Activated CD4-positive, alpha-beta T cell treated with anti-CD3 and anti-CD28 coated beads, Interleukin-2, Interleukin-6, amounts not matched to agents 100 ng/mL and 50 ng/mL, durations not matched to agents 16 hours and 8 hours (primary cell): ENCODE data around the gene IVD.

ENCODE experiments used
- DNase-seq: peaks from one replicate; pipeline ENCODE4 v3.0.0-alpha.2; 2020

The IVD gene

GRCh38 chr15:40416056-40416455, 10.5 kb downstream of the IVD start:
- DNase-seq, result no peak

DNA sequence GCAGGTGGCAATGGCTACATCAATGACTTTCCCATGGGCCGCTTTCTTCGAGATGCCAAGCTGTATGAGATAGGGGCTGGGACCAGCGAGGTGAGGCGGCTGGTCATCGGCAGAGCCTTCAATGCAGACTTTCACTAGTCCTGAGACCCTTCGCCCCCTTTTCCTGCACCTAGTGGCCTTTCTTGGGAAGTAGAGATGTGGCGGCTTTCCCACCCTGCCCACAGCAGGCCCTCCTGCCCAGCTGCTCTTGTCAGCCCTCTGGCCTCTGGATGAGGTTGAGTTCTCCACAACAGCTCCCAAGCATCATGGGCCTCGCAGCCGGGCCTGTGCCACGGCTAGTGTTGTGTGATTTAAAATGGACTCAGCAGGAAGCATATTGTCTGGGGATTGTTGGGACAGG, 12.5 kb downstream of the IVD start:
- DNase-seq, result no peak

GRCh38 chr15:40420071-40420713, 14.6 kb downstream of the IVD start:
- no peak for DNase-seq

GRCh38 chr15:40420793-40421192, 15.2 kb downstream of the IVD start:
- DNase-seq, result no peak

DNA sequence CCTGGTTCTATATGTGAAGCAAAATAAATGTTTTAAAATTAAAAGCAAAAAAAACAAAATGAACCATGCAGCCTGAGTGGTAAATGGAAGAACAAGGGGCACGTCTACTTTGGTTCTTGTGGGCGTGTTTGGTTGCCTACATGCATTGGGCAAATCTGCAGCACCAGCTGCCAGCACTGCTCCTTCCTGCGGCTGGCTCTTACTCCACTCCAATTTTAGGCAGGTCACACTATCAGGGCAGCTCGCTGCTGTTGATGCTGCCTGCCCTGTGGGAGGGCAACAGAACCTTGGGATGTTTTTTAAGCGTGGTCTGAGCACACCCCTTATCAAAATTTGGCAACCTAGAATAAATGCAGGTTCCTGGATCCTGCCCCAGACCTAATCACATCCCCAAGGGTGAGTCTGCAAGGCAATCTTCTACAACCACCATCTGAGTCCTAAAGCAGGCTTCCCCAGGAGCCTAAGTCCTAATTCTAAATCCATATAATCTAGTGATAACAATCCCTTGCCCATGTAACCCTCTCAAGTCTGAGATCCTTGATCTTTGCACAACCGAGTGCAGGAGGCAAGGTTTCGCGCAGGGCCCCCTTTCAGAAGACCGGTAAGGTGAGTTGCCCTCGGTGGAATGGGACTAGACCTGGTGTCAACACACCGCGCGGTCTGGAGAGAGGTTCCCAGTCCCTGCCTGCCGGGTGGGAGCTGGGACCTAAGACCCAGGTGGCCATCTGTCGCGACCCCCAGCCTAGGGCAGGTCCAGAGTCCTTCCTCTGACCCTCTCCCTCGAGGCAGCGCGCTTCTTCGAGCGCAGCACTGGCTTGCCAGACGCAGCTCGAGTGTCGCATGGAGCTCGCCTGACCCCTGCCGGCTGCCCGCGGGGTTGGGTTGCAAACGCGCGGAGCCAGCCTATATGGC, 15.9 kb downstream of the IVD start:
- peak; percentile 85 for DNase-seq

DNA sequence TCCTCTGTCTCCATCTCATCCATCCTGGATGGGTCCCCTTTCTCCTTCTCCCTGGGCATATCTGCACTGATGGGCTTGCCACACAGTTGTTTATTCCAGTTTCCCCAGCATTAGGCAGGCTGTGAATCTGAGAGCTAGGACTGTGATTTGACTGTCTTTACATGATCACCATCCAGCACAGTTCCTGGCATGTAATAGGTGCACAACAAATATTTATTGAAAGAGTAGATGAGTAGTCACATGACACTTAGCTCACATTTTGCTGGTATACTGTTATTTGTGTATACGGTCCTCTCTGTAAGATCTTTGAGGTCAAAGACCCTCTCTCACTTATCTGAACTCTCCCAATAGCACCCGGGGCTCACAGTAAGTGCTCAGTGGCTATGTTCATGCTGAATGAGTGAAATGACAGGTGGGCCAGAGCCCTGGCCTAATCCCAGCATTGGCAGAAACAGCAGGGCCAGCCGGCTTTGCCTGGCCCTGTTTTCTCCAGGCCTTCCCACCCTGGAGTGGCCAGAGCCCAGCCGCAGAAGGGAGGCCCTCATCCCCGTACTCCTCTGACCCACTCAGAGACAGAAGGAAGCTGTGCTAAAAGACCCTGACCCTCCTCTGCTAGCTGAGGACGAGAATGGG, 19.0 kb downstream of the IVD start:
- DNase-seq, result no peak

DNA sequence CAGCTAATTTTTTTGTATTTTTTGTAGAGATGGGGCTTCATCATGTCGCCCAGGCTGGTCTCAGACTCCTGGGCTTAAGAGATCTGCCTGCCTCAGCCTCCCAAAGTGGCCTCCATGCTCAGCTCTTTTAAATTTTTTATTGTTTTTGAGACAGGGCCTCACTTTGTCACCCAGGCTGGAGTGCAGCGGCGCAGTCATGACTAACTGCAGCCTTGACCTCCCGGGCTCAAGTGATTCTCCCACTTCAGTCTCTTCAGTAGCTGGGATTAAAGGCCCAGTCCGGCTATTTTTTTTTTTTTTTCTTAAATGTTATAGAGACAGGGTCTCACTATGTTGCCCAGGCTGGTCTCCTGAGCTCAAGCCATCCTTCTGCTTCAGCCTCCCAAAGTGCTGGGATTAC, 20.1 kb downstream of the IVD start:
- no peak for DNase-seq

- no peak for DNase-seq
Measured at GRCh38 chr15:40427188-40427587, 21.6 kb downstream of the IVD start.

DNA sequence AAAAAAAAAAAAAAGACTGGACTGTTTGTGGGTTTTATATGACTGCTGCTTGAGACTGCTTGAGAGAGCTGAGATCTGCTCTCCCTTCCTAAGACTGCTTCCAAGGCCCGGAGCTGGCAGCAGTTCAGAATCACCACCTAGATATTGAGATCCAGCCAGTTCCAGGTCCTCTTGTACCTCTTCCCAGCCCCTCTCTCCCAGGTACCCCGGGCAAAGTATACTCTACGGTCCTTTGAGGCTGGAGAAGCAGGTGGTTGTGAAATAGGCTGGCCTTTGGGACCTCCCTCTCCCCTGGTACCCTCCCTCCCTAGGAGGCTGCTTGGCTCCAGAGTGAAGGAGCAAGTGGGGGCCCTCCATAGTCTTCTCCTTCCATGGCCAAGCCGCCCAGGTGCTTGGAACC, 22.6 kb downstream of the IVD start:
- no peak for DNase-seq

DNA sequence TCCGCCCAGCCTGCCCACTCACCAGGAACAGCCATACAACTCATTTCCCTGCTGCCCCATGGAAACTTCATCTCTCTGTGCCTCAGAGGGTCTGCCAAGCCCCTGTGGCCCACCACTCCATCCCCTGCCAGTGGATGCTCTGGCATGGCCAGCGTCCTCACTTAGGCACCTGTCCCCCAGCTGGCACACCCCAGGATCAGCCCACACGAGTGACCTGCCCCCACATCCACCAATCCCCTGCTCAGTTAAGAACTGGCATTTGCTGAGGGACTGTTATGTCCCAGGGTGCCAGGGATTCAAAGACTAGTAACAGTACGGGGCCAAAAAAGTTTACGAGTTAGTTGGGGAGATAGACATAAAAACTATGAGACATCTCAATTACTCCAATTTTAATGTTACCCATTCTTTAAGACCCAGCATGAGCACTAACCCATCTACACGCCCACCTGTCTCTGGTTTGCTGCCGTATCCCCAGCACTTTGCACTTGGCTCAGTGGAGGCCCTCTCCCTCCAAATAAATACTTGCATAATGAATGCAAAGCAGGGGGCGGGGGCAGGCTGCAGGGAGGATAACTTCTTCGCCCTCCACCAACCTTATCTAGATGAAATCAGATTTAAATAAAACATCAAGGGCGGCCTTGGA, 23.6 kb downstream of the IVD start:
- no peak for DNase-seq

DNA sequence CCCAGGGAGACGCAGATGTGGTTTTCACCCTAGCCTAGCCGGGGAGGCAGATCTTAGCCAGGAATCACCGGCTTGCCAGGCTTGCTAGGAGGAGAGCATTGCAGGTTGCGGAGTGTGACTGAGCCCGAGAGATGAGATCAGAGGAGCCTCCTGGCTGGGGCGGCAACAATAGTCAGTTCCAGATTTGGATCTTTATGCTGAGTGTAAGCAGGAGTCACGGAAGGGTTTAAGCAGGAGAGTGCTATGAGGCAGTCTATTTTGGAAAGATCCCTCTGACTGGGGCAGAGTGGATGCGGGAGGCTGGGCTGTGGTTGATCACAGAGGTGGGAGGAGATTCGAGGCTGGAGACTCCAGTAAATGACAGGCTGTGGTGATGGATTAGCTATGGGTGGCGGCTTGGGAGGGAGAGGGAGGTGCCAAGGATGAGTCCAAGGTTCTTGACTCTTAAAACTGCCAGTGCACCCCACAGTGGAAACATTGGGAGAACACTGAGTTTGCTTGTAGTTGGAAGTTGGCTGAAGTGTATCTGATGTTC, 24.7 kb downstream of the IVD start:
- no peak for DNase-seq

DNA sequence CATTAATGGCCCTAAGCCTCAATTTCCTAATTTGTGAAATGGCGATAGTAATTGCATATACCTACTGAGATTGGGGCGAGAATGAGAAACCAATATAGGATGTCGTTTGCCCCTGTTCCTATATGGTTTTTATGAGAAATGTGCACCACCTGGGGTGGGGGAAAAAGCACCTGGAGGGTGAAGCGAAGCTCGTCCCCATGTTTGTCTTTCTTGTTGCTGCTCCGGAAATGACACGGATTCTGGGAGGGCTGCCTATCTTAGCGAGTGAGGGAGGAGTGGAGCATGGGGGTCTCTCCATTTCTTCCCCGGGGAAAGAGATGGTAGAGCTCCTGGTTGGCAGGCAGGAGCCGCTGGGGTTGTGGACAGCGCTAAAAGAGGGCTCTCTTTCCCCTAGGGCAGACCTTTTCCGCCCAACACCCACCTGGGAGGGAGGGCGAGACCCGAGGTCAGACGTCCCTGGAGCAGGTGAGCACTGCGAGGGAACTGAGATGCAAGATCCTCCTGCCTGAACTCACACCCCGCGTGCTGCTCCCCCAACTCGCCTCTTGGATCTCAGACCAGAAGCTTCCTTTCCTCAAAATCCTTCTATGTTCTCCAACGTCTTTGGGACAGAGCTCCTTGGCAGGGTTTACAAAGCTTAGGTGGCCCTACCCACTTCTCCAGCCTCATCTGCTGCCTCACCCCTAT, 29.6 kb downstream of the IVD start:
- DNase-seq, result no peak

DNA sequence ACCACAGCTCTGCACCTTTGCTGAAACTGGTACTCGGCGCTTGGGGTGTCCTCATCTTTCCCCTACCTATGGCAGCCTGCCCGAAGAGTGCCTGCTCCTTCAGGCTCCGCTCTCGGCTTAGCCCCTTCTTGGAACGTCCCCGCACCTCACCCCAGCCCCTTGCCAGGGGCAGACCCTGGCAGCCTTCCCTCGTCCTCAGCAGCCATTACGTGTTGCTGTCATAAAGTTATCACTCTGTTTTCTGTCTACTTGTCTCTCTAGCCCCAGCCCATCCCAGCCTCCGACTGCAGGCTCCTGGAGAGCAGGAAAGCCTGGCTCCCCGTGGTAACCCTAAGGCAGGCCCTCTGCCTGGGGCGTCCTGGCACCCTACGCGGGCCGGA, 30.1 kb downstream of the IVD start:
- no peak for DNase-seq

- no peak for DNase-seq
Measured at GRCh38 chr15:40436116-40436891, 30.7 kb downstream of the IVD start.

GRCh38 chr15:40436892-40437751, 31.5 kb downstream of the IVD start:
- DNase-seq, result no peak

GRCh38 chr15:40437752-40438687, 32.4 kb downstream of the IVD start:
- no peak for DNase-seq

DNA sequence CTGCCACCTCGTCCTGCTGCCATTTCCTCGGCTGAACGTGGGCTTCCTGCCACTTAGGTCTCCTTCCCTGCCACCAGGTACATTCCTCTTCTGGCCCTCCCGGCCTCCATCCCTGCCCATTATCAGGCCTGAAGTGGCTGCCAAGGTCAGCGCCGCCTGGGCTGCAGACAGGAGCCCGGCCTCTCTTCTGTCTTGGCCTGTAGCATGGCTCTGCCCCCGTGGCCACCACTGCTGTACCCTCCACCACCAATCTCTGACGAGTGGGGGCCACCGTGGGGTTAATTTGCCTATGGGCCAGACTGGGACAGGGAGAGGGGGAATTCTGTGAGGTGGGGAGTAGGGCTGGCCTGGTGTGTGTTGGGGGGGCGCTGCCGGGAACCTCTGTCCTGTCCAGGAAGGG, 33.1 kb downstream of the IVD start:
- no peak for DNase-seq

DNA sequence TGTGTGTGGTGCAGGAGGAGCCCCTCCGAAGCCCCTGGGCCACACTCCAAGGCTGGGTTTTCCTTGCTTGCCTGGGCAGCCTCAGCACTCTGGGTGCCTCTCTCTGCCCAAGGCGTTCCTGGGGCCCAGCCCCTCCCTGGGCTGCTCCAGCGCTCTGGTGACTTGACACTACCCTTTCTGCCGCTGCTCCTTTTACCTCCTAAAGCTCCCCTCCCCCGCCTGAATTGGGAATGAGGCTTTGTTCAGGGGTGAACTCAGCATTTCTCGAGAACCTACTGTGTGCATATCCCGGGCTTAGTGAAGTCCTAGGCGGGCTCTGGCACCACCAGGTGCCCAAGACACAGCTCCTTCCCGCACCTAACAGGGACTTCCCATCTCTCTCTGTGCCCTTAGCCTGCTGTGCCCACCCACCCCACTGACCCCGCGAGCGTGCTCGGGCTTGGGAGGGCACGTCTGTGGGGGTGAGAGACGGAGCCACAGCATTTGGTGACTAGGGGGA, 33.9 kb downstream of the IVD start:
- DNase-seq, result no peak

- DNase-seq, result peak; percentile 45
Measured at GRCh38 chr15:40439960-40440742, 34.6 kb downstream of the IVD start.
